COLO668 (cell line): ENCODE measurements around the gene UTS2R.
A peak's percentile ranks its signal among the peaks of the same experiment; 100 is the strongest.
"Not testable (repeated sequence)": the region's sequence is repeated elsewhere in the genome, so short reads cannot be mapped to it uniquely, and the experiment has no call there.

Experiments
- DNase-seq: peaks from one replicate; lab custom pipeline; 2025; ENCODE audit not compliant: unreplicated experiment; lab: John Stamatoyannopoulos, UW

UTS2R gene

GRCh38 chr17:82351713-82352488 lies 19.7 kb upstream of the UTS2R start:
- DNase-seq: peak; percentile 86

GRCh38 chr17:82353484-82353883 lies 18.1 kb upstream of the UTS2R start:
- peak; percentile 71 for DNase-seq

GRCh38 chr17:82354804-82355308 lies 16.7 kb upstream of the UTS2R start:
- no peak for DNase-seq

GRCh38 chr17:82355770-82356427 lies 15.7 kb upstream of the UTS2R start:
- DNase-seq: no peak

- DNase-seq: peak; percentile 83
These were observed 14.7 kb upstream of the UTS2R start for GRCh38 chr17:82356845-82357355.

- DNase-seq: peak; percentile 62
These were observed 14.2 kb upstream of the UTS2R start for GRCh38 chr17:82357394-82357793.

GRCh38 chr17:82358465-82359350 lies 12.9 kb upstream of the UTS2R start, which contains the start of gene TEX19:
Gene TEX19 (plus strand): TSS chr17:82359247. CDS start chr17:82362151, 2,904 bp downstream.
- peak; percentile 21 for DNase-seq

- not testable (repeated sequence) for DNase-seq
These were observed 12.0 kb upstream of the UTS2R start for GRCh38 chr17:82359451-82360074.

- DNase-seq: no peak
These were observed 9.5 kb upstream of the UTS2R start for GRCh38 chr17:82361885-82362633.

- DNase-seq: no peak
These were observed 5.8 kb upstream of the UTS2R start for GRCh38 chr17:82365606-82366295.

GRCh38 chr17:82366749-82367148 lies 4.8 kb upstream of the UTS2R start:
- DNase-seq: peak; percentile 9

- no peak for DNase-seq
These were observed 3.6 kb upstream of the UTS2R start for GRCh38 chr17:82367724-82368524.

GRCh38 chr17:82369211-82369610 lies 2.4 kb upstream of the UTS2R start:
- no peak for DNase-seq

GRCh38 chr17:82370471-82371332 lies 863 bp upstream of the UTS2R start:
- DNase-seq: no peak

- DNase-seq: no peak
These were observed 895 bp downstream of the UTS2R start for GRCh38 chr17:82372249-82373071.

- not testable (repeated sequence) for DNase-seq
These were observed 1.5 kb downstream of the UTS2R start for GRCh38 chr17:82373072-82373452.
